HG02623 (cell line): ENCODE measurements around the gene GADD45GIP1.

ENCODE experiments used
- ATAC-seq: cut with Tn5 transposase; IDR thresholded peaks from one replicate; pipeline ENCODE4 v1.9.1; 2021; ENCODE audit warnings: moderate library complexity; ENCODE audit not compliant: unreplicated experiment

GADD45GIP1 gene

GRCh38 chr19:12913851-12914690, 43.0 kb downstream of the GADD45GIP1 start:
- ATAC-seq = no peak

- no peak for ATAC-seq
Observed at GRCh38 chr19:12913011-12913561, 43.9 kb downstream of the GADD45GIP1 start.

GRCh38 chr19:12912571-12912970, 44.5 kb downstream of the GADD45GIP1 start:
- no peak for ATAC-seq

- no peak for ATAC-seq
Observed at GRCh38 chr19:12907166-12907565, 49.9 kb downstream of the GADD45GIP1 start.
